Measurements from ENCODE around the gene TMTC4.

Gene TMTC4

DNA sequence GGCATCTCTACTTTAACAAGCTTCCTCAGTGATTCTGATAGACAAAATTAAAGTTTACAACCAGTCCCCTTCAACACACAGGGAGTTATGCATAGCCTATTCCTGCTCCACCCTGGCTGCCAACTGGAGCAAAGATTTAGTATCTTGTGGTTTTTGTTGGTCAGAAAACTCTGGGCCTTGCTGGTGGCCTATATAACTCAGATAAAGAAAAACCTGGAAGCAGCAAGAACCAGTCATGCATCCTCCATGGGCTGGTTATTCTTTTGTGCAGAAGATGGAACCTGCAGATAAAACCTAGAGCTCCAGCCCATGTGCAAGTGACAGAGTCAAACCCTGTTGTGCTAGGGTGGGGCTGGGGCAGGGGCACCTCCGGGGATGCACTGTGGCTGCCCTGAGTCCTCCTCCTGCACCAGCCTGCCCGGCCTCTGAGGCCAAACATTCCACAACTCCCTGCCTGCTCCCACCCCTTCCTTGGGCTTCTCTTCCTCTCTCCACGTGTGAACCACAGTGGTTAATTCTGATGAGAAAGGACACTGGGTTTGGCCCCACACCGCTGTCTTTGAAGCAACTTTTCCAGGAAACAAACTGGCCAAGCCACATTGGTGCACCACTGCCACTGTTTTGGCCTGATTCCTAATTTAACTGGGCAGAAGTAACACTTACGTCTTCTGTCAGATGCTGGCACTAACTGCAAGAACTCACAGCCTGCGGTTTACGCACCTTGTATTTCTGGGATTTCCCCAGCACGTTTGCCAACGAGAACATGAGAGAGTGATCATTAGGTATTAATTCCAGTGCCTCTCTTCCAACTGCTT, 62.7 kb downstream of the TMTC4 start:
- no peak for TF ChIP-seq CTCF (IDR thresholded peaks at IDR 0.05; ENCODE audit: borderline replicate concordance, insufficient read depth, low read depth, low read length)
- no peak overlapping the region for H3K4me3 ChIP-seq (ENCODE audit: low read depth, low read length)

DNA sequence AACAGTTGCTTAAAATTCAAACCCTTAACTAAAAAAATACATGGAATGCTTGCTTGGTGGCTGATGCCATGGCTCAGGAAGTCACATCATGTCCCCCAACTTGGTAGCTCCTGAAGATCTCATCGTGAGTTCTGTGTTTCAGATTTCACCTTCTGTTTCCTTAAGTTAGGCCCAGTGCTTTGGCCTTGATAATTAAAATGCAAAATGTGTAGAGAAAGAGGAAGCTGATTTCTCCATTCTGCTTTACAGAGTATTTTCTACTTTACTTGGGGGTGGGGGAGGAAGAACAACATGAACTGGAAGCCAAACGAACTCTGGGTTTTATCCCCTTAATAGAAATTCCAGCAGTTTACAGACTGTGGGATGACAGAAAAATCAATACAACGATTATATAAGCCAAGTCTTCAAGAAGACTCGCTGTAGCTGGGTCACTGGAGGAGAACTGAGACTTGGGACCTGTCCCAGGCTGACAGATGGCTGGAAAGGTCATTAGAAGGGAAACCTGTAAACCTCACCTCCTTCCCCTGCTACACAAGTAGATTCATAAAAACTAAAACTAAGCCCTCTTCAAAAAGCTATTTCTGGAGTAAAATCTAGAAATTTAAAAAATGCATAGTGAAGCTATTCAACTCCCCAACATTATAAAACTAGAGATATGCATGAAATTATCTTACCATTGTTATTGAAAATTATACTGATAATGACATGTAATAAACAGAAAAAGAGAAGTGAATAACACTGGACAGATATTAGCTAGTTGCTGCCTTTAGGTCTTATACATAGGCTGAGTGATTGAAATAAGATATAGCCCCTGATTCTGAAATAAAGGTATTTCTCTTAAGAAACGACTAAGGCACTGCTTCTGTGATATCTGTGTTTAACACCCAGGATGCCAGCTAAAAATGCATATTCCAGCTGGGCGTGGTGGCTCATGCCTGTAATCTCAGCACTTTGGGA, 63.9 kb downstream of the TMTC4 start:
- TF ChIP-seq CTCF (IDR thresholded peaks at IDR 0.05; ENCODE audit: borderline replicate concordance, insufficient read depth, low read depth, low read length), result no peak
- no peak overlapping the region for H3K4me3 ChIP-seq (ENCODE audit: low read depth, low read length)

DNA sequence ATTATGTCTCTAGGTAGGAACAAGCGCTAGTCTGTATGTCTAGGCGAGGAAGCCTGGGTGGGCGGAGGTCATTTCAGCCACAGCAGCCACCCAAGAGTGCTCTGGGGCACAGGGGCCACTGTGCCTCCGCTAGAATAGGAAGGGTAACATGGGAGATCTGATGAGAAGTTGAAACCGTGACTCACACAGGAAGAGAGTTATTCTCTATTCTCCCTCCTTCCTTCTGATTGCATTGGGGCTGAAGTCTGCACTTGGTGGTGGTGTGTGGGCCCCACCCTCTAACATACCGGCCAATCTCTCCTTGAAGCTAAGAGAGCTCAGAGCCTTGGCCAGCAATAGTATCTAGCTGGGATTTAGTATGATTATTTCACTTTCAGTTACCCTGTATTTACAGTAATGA, 65.7 kb downstream of the TMTC4 start:
- no peak overlapping the region for H3K4me3 ChIP-seq (ENCODE audit: low read depth, low read length)
- TF ChIP-seq CTCF (IDR thresholded peaks at IDR 0.05; ENCODE audit: borderline replicate concordance, insufficient read depth, low read depth, low read length), result no peak

DNA sequence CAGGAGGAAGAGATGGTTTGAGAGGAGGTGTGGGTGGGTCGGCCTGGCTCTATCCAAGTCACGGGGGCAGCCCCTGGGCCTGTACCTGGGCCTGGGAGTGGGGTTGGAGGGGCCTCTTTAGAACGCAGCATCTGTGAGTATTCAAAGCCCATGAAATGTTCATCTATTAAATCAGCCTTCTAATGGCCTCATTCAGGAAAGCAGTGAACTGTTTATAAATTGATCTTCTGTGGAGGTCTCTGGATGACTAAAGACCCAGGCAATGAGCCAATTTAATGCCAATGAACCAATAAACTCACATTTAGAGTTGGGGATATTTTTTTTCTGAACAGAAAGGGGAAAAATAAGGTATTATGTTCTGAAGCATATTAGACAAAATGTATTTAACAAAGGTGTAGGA, 66.1 kb downstream of the TMTC4 start:
- H3K4me3 ChIP-seq (ENCODE audit: low read depth, low read length), result no peak overlapping the region
- TF ChIP-seq CTCF (IDR thresholded peaks at IDR 0.05; ENCODE audit: borderline replicate concordance, insufficient read depth, low read depth, low read length), result no peak

GRCh38 chr13:100604918-100605710, 69.5 kb downstream of the TMTC4 start:
- H3K4me3 ChIP-seq (ENCODE audit: low read depth, low read length), result no peak overlapping the region
- no peak for TF ChIP-seq CTCF (IDR thresholded peaks at IDR 0.05; ENCODE audit: borderline replicate concordance, insufficient read depth, low read depth, low read length)

DNA sequence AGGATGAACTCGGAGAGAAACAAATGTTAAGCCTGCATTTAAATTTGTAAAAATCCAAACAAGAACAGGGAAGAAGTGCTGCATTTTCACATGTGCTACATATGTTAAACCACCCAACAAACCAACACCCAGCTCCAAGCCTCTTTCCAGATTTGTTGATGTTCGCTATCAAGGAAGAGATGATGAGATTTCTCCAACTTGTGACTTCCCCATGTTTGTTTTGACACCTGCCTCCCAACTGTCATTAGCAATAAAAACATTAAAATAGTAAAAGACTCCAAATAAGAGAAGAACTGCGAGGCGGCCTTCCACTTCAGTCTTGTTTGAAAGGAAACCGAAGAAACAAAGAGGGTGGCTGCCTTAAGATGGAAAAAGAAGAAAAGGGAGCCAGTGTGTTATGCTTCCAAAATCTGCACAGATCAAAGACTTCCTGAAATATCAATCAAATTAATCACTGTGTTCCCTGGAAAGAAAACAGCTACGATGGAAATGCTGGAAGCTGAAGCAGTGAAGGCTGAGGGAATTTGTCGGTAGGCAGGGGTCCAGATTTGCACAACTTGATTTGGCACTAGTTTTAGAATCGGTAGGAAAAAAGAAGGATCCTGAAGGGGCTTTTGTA, 72.0 kb downstream of the TMTC4 start:
- TF ChIP-seq CTCF (IDR thresholded peaks at IDR 0.05; ENCODE audit: borderline replicate concordance, insufficient read depth, low read depth, low read length), result no peak
- H3K4me3 ChIP-seq (ENCODE audit: low read depth, low read length), result no peak overlapping the region
